H9 (cell line): ENCODE data around the gene CDH4. TPM values are rescaled to one million over a fixed set of nuclear protein-coding genes. Genes with fewer than 3 reads are reported as not detected.

Source experiments
- DNase-seq: peaks from one replicate; pipeline ENCODE4 v3.0.0-alpha.2; 2017
- H2AFZ ChIP-seq: one replicate; pipeline ENCODE4 v1.6.1; 2013; ENCODE audit warnings: mild to moderate bottlenecking, low read length, control low read depth, moderate library complexity
- H2AK5ac ChIP-seq: 2 replicates; pipeline ENCODE4 v1.6.1; 2013; ENCODE audit warnings: low read length, control low read depth, mixed read lengths; ENCODE audit not compliant: insufficient read length
- H2BK120ac ChIP-seq: one replicate; pipeline ENCODE4 v1.6.1; 2013; ENCODE audit warnings: low read depth, mild to moderate bottlenecking, low read length, control low read depth, inconsistent platforms; ENCODE audit not compliant: poor library complexity, severe bottlenecking
- H2BK12ac ChIP-seq: 2 replicates; pipeline ENCODE4 v1.6.1; 2013; ENCODE audit warnings: low read length, control low read depth, mixed read lengths, low read depth; ENCODE audit not compliant: insufficient read length
- H2BK15ac ChIP-seq: 2 replicates; pipeline ENCODE4 v1.6.1; 2013; ENCODE audit warnings: low read depth, low read length, control low read depth
- H2BK20ac ChIP-seq: one replicate; pipeline ENCODE4 v1.6.1; 2013; ENCODE audit warnings: low read depth, mild to moderate bottlenecking, low read length, control low read depth, inconsistent platforms; ENCODE audit not compliant: poor library complexity, severe bottlenecking
- H2BK5ac ChIP-seq: 2 replicates; pipeline ENCODE4 v1.6.1; 2013; ENCODE audit warnings: low read length, control low read depth, mixed read lengths; ENCODE audit not compliant: insufficient read length
- H3K14ac ChIP-seq: 2 replicates; pipeline ENCODE4 v1.6.1; 2013; ENCODE audit warnings: low read length, control low read depth; ENCODE audit not compliant: insufficient read depth
- H3K18ac ChIP-seq: 2 replicates; pipeline ENCODE4 v1.6.1; 2013; ENCODE audit warnings: low read depth, mild to moderate bottlenecking, mixed read lengths, low read length, control low read depth; ENCODE audit not compliant: insufficient read length
- H3K23ac ChIP-seq: 2 replicates; pipeline ENCODE4 v1.6.1; 2013; ENCODE audit warnings: low read length, control low read depth, mixed read lengths, low read depth; ENCODE audit not compliant: insufficient read length
- H3K23me2 ChIP-seq: 2 replicates; pipeline ENCODE4 v1.6.1; 2013; ENCODE audit warnings: low read depth, mild to moderate bottlenecking, mixed read lengths, low read length, control low read depth; ENCODE audit not compliant: insufficient read length, poor library complexity, severe bottlenecking
- H3K27ac ChIP-seq: 2 replicates; pipeline ENCODE4 v1.5.1; 2013; ENCODE audit warnings: low read length, control low read depth, mixed read lengths, low read depth; ENCODE audit not compliant: insufficient read length
- H3K27me3 ChIP-seq: 2 replicates; pipeline ENCODE4 v1.6.1; 2013; ENCODE audit warnings: low read length, control low read depth, inconsistent platforms; ENCODE audit not compliant: insufficient read depth
- H3K4ac ChIP-seq: 2 replicates; pipeline ENCODE4 v1.6.1; 2013; ENCODE audit warnings: low read depth, mild to moderate bottlenecking, control low read depth, inconsistent platforms, low read length, moderate library complexity
- H3K4me1 ChIP-seq: 2 replicates; pipeline ENCODE4 v1.6.1; 2013; ENCODE audit warnings: low read length, control low read depth, inconsistent platforms; ENCODE audit not compliant: insufficient read depth
- H3K4me2 ChIP-seq: 2 replicates; pipeline ENCODE4 v1.6.1; 2013; ENCODE audit warnings: low read length, control low read depth, mixed read lengths; ENCODE audit not compliant: insufficient read length, insufficient read depth
- H3K56ac ChIP-seq: 2 replicates; pipeline ENCODE4 v1.6.1; 2013; ENCODE audit warnings: low read depth, mild to moderate bottlenecking, mixed read lengths, low read length, control low read depth; ENCODE audit not compliant: insufficient read length
- H3K79me1 ChIP-seq: 2 replicates; pipeline ENCODE4 v1.6.1; 2013; ENCODE audit warnings: low read depth, mild to moderate bottlenecking, moderate library complexity, low read length, control low read depth, inconsistent platforms; ENCODE audit not compliant: insufficient read depth, poor library complexity, severe bottlenecking
- H3K79me2 ChIP-seq: 2 replicates; pipeline ENCODE4 v1.6.1; 2013; ENCODE audit warnings: low read length, control low read depth, inconsistent platforms; ENCODE audit not compliant: insufficient read depth
- H3K9ac ChIP-seq: 2 replicates; pipeline ENCODE4 v1.6.1; 2013; ENCODE audit warnings: low read length, control low read depth, mixed read lengths; ENCODE audit not compliant: insufficient read length; ENCODE audit errors: extremely low read depth
- H3K9me3 ChIP-seq: one replicate; pipeline ENCODE4 v1.6.1; 2013; ENCODE audit warnings: low read depth, low read length, inconsistent platforms; ENCODE audit not compliant: control insufficient read depth
- H3T11ph ChIP-seq: one replicate; pipeline ENCODE4 v1.6.1; 2013; ENCODE audit warnings: mild to moderate bottlenecking, low read length, control low read depth, inconsistent platforms
- H4K20me1 ChIP-seq: one replicate; pipeline ENCODE4 v1.6.1; 2013; ENCODE audit not compliant: control insufficient read depth, insufficient read length, insufficient read depth
- H4K5ac ChIP-seq: 2 replicates; pipeline ENCODE4 v1.6.1; 2013; ENCODE audit warnings: low read depth, mild to moderate bottlenecking, mixed read lengths, low read length, control low read depth; ENCODE audit not compliant: insufficient read length
- H4K8ac ChIP-seq: replicated peaks from 2 replicates; pipeline ENCODE4 v1.6.1; 2013; ENCODE audit warnings: low read length, control low read depth, mixed read lengths, low read depth; ENCODE audit not compliant: insufficient read length
- H4K91ac ChIP-seq: 2 replicates; pipeline ENCODE4 v1.6.1; 2013; ENCODE audit warnings: low read depth, mild to moderate bottlenecking, moderate library complexity, mixed read lengths, low read length, control low read depth; ENCODE audit not compliant: insufficient read length
- H3K27ac Mint-ChIP-seq, 3 experiments: 2 replicates in 2 of 3; 3 replicates in 1 of 3; pipeline ENCODE4 v1.8.0; 2020 to 2021; ENCODE audit warnings: mixed read lengths in 3 of 3, mild to moderate bottlenecking in 1 of 3, moderate library complexity in 1 of 3
- H3K27me3 Mint-ChIP-seq: 2 replicates; pipeline ENCODE4 v1.8.0; 2021; ENCODE audit warnings: low read depth, mild to moderate bottlenecking, moderate library complexity, mixed read lengths
- H3K36me3 Mint-ChIP-seq, 3 experiments: 2 replicates in 2 of 3; 3 replicates in 1 of 3; pipeline ENCODE4 v1.8.0; 2020 to 2021; ENCODE audit warnings: low read depth in 3 of 3, mixed read lengths in 3 of 3; ENCODE audit not compliant: insufficient read depth in 1 of 3
- H3K4me1 Mint-ChIP-seq, 2 experiments: 2 replicates each; pipeline ENCODE4 v1.8.0; 2020; ENCODE audit warnings: mixed read lengths in 2 of 2
- H3K4me3 Mint-ChIP-seq, 2 experiments: 2 replicates in 1 of 2; 3 replicates in 1 of 2; pipeline ENCODE4 v1.8.0; 2020 to 2021; ENCODE audit warnings: mild to moderate bottlenecking in 2 of 2, mixed read lengths in 2 of 2, moderate library complexity in 1 of 2
- H3K9me3 Mint-ChIP-seq, 2 experiments: 2 replicates in 1 of 2; 3 replicates in 1 of 2; pipeline ENCODE4 v1.8.0; 2020; ENCODE audit warnings: mild to moderate bottlenecking in 2 of 2, mixed read lengths in 2 of 2, moderate library complexity in 1 of 2
- CTCF ChIP-seq: fragments of 200-600 bp; sonication (generic); conservative IDR thresholded peaks from 3 replicates; pipeline ENCODE4 v1.8.0; 2021; ENCODE audit warnings: antibody characterized with exemption, mild to moderate bottlenecking
- WGBS: extraction: QIAGEN DNeasy Blood & Tissue Kit; methylation state at CpG from one replicate; pipeline ENCODE4 v1.1.7; 2013; ENCODE audit warnings: missing lambda C conversion rate, low lambda C conversion rate, mixed read lengths; ENCODE audit not compliant: insufficient read length; ENCODE audit errors: extremely low coverage; 5-methylcytosine and 5-hydroxymethylcytosine counted together
- total RNA-seq: library from RNA; stranded (reverse); gene quantifications from 2 replicates; pipeline ENCODE4 v1.2.1, GENCODE V29; 2021

Gene CDH4
- total RNA-seq, 1 experiment from 2014 or later: 3.0 TPM

DNA sequence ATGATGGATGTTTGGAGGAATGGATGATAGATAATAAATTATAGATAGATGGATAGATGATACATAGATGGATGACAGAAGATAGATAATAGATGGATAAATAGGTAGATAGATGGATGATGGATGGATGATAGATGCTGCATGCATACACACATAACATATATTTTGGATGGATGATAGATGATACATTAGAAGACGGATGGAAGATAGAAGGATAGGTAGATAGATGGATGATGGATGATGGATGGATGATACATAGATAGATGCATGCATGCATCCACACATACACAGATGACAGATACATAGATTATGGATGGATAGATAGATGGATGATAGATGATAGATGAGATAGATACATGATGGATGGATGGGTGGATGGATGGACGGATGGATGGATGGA, 425.9 kb downstream of the CDH4 start:
- Histone ChIP-seq H3K79me1 (no peaks in the 10 kb centered on the region), H3K9ac (no peak overlapping the region), H2BK5ac (no peak overlapping the region), H3K18ac (no peak overlapping the region), H2BK120ac (no peak overlapping the region), H4K91ac (no peak overlapping the region), H3K4me2 (no peak overlapping the region), H2AFZ (no peak overlapping the region), H3K79me2 (no peaks in the 10 kb centered on the region), H4K8ac (no peak overlapping the region), H3K27me3 (peaks cover 2% of the 10 kb centered on the region; the same call in 1 of the 2 replicates), H2BK15ac (no peak overlapping the region), H3K4ac (no peak overlapping the region), H2AK5ac (no peak overlapping the region), H3K9me3 (no peaks in the 10 kb centered on the region), H2BK12ac (no peak overlapping the region), H3K23me2 (no peaks in the 10 kb centered on the region), H3T11ph (no peak overlapping the region), H3K56ac (no peak overlapping the region), H3K14ac (no peak overlapping the region), H4K20me1 (no peaks in the 10 kb centered on the region), H2BK20ac (no peak overlapping the region), H3K27ac (no peak overlapping the region), H3K4me1 (no peaks in the 10 kb centered on the region; the same call in 1 of the 2 replicates), H4K5ac (no peak overlapping the region), H3K23ac (no peak overlapping the region)
- peaks cover 75% of the 10 kb centered on the region for H3K27me3 Mint-ChIP-seq
- no peak for TF ChIP-seq CTCF
- H3K27ac Mint-ChIP-seq: no peak overlapping the region
- DNase-seq: no peak
- H3K4me1 Mint-ChIP-seq: peaks cover 16 to 17% of the 10 kb centered on the region in 2 experiments
- H3K36me3 Mint-ChIP-seq: no peaks in the 10 kb centered on the region
- H3K4me3 Mint-ChIP-seq: no peak overlapping the region
- WGBS: 100% methylated on average over 2 of the region's 2 CpGs
- no peaks in the 10 kb centered on the region; a peak in 2 of 5 replicates for H3K9me3 Mint-ChIP-seq
